Measurements from ENCODE around the gene TMEM116.

DNA sequence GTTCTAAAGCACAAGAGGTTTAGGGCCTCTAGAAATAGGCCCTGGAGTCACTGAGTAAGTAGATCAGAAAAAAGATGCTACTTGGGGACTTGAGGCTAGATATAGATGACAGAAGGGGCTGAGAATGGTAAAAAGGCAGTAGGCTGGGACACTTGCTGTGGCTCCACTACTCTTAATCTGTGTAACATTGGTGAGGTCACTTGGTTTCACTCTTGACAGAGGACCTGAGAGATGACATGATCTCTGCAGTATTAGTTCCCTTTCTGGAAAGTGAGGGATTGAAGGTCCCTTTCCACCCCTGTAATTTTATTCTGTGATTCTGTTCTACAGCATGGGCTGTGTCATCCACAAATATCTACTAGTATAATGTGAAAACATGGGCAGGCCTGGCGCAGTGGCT, 131.2 kb downstream of the TMEM116 start:
- TF ChIP-seq, protein P1, sequence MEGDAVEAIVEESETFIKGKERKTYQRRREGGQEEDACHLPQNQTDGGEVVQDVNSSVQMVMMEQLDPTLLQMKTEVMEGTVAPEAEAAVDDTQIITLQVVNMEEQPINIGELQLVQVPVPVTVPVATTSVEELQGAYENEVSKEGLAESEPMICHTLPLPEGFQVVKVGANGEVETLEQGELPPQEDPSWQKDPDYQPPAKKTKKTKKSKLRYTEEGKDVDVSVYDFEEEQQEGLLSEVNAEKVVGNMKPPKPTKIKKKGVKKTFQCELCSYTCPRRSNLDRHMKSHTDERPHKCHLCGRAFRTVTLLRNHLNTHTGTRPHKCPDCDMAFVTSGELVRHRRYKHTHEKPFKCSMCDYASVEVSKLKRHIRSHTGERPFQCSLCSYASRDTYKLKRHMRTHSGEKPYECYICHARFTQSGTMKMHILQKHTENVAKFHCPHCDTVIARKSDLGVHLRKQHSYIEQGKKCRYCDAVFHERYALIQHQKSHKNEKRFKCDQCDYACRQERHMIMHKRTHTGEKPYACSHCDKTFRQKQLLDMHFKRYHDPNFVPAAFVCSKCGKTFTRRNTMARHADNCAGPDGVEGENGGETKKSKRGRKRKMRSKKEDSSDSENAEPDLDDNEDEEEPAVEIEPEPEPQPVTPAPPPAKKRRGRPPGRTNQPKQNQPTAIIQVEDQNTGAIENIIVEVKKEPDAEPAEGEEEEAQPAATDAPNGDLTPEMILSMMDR (tag by site-specific recombination; IDR thresholded peaks at IDR 0.05), result no peak
- TF ChIP-seq ZNF707 (tag by site-specific recombination; IDR thresholded peaks at IDR 0.05) (no peak), RBAK (tag by site-specific recombination; IDR thresholded peaks at IDR 0.05) (no peak), ZNF175 (tag by site-specific recombination; IDR thresholded peaks at IDR 0.05) (no peak), PRDM2 (tag by site-specific recombination; IDR thresholded peaks at IDR 0.05; ENCODE audit: borderline replicate concordance) (no peak), ZFP69B (tag by site-specific recombination; IDR thresholded peaks at IDR 0.05) (no peak)

All from HEK293 (cell line).